Right cardiac atrium (tissue), 5 donors: Measurements from ENCODE around the gene PLXNA2. TPM values are rescaled to one million over a fixed set of nuclear protein-coding genes. Genes with fewer than 3 reads are reported as not detected.

Source experiments
- ATAC-seq, 2 donors: fragments of 200-7000 bp; cut with Tn5 transposase; one replicate each; pipeline versions ENCODE4 v1.8.0 to v1.9.1; 2020; ENCODE audit warnings: moderate library complexity in 2 of 2, mild to moderate bottlenecking in 1 of 2
- DNase-seq, 3 donors: peaks; one replicate each; pipeline ENCODE4 v3.0.0-alpha.2; 2020
- H3K27ac ChIP-seq: one replicate; pipeline ENCODE4 v1.5.1; 2013; ENCODE audit warnings: mild to moderate bottlenecking, low read length, control low read depth, moderate library complexity
- H3K27me3 ChIP-seq: one replicate; pipeline ENCODE4 v1.6.1; 2013; ENCODE audit not compliant: control insufficient read depth, insufficient read depth
- H3K4me1 ChIP-seq: one replicate; pipeline ENCODE4 v1.6.1; 2013; ENCODE audit warnings: low read length; ENCODE audit not compliant: control insufficient read depth, insufficient read depth
- H3K4me3 ChIP-seq: one replicate; pipeline ENCODE4 v1.5.1; 2013; ENCODE audit warnings: low read length, control low read depth
- H3K9me3 ChIP-seq: one replicate; pipeline ENCODE4 v1.6.1; 2013; ENCODE audit warnings: low read length; ENCODE audit not compliant: control insufficient read depth
- WGBS: extraction: QIAGEN DNeasy Blood & Tissue Kit; methylation state at CpG from one replicate; pipeline ENCODE4 v1.1.7; 2013; 5-methylcytosine and 5-hydroxymethylcytosine counted together
- intact Hi-C, 4 donors: fragments of 100-400 bp; cut with DNase I; formaldehyde crosslinking; loops; one replicate each; pipeline versions ENCODE4 v1.11.0 to v1.14.0; 2022 to 2023
- polyA plus RNA-seq: library from polyadenylated mRNA; stranded (reverse); fragments of 200-250 nt; gene quantifications from one replicate; pipeline ENCODE4 v1.2.3, GENCODE V29; 2013
- total RNA-seq, 4 donors: library from RNA; stranded (reverse); fragmentation: NEBNext Ultra II Directional; extraction: Animal tissue kit (Norgen Biotek cat#: 25700); gene quantifications; one replicate each; pipeline ENCODE4 v1.2.1, GENCODE V29; 2021
- donor health status: healthy with polysubstance abuse.
- donor health status: DM: no; HTN: yes; CAD: no.
- donor health status: DM: no; HTN: no; CAD: no.
- donor health status: DM: no; HTN: yes; CAD: no; lungs with severe emphysema.
- donor health status: DM: yes; HTN: yes; CAD: no.

The PLXNA2 gene
- total and polyA plus RNA-seq, 5 donors = 7.3 to 26.6 (median 16.4) TPM

- Histone ChIP-seq H3K9me3 (no peaks in the 10 kb centered on the region), H3K4me3 (no peak overlapping the region), H3K27ac (no peak overlapping the region), H3K27me3 (no peaks in the 10 kb centered on the region), H3K4me1 (peaks cover 48% of the 10 kb centered on the region)
- 70% methylated on average over 3 of the region's 3 CpGs for WGBS
- DNase-seq = no peak
- ATAC-seq = no peak
- intact Hi-C loops = no loop called here
Observed at GRCh38 chr1:208232662-208233038, 11.5 kb downstream of the PLXNA2 start.

GRCh38 chr1:208231881-208232661 lies 12.1 kb downstream of the PLXNA2 start:
- Histone ChIP-seq H3K4me3 (no peak overlapping the region), H3K27ac (no peak overlapping the region), H3K27me3 (no peaks in the 10 kb centered on the region), H3K4me1 (peaks cover 50% of the 10 kb centered on the region), H3K9me3 (no peaks in the 10 kb centered on the region)
- WGBS = 43% methylated on average over 7 of the region's 7 CpGs
- DNase-seq (no peak), ATAC-seq (no peak)
- intact Hi-C loops = no loop called here

- no peaks in the 10 kb centered on the region for H3K9me3 ChIP-seq
- no peak overlapping the region for H3K4me3 ChIP-seq
- WGBS = 77% methylated on average over 15 of the region's 15 CpGs
- H3K27me3 ChIP-seq = no peaks in the 10 kb centered on the region
- ATAC-seq = no peak
- peaks cover 47% of the 10 kb centered on the region for H3K4me1 ChIP-seq
- intact Hi-C loops = no loop called here
- no peak for DNase-seq
- H3K27ac ChIP-seq = no peak overlapping the region
Observed at GRCh38 chr1:208230668-208231529, 13.3 kb downstream of the PLXNA2 start.

- Histone ChIP-seq H3K4me1 (peaks cover 30% of the 10 kb centered on the region), H3K4me3 (no peak overlapping the region), H3K27me3 (no peaks in the 10 kb centered on the region), H3K27ac (no peak overlapping the region), H3K9me3 (no peaks in the 10 kb centered on the region)
- WGBS = 92% methylated on average over 2 of the region's 2 CpGs
- ATAC-seq (no peak), DNase-seq (no peak)
- intact Hi-C loops = no loop called here
Observed at GRCh38 chr1:208228550-208228949, 15.6 kb downstream of the PLXNA2 start.

GRCh38 chr1:208228026-208228425 lies 16.2 kb downstream of the PLXNA2 start:
- DNase-seq = no peak
- peak overlapping the region; percentile 67 for H3K27ac ChIP-seq
- H3K9me3 ChIP-seq = no peaks in the 10 kb centered on the region
- no peaks in the 10 kb centered on the region for H3K27me3 ChIP-seq
- peaks cover 27% of the 10 kb centered on the region for H3K4me1 ChIP-seq
- intact Hi-C loops = no loop called here
- ATAC-seq = no peak
- H3K4me3 ChIP-seq = no peak overlapping the region
- 65% methylated on average over 3 of the region's 3 CpGs for WGBS

GRCh38 chr1:208227366-208227765 lies 16.8 kb downstream of the PLXNA2 start:
- ATAC-seq = peak; percentile 78 to 84
- 48% methylated on average over 4 of the region's 4 CpGs for WGBS
- no peaks in the 10 kb centered on the region for H3K27me3 ChIP-seq
- H3K27ac ChIP-seq = peak overlapping the region; percentile 86
- no peak overlapping the region for H3K4me3 ChIP-seq
- H3K4me1 ChIP-seq = peaks cover 26% of the 10 kb centered on the region
- intact Hi-C loops = no loop called here
- no peaks in the 10 kb centered on the region for H3K9me3 ChIP-seq
- no peak for DNase-seq

GRCh38 chr1:208225954-208226937 lies 17.9 kb downstream of the PLXNA2 start:
- intact Hi-C loops = no loop called here
- peak; percentile 28 to 44 for ATAC-seq
- H3K4me1 ChIP-seq = peaks cover 25% of the 10 kb centered on the region

GRCh38 chr1:208224192-208224713 lies 19.9 kb downstream of the PLXNA2 start:
- WGBS = 89% methylated on average over 10 of the region's 10 CpGs
- no peaks in the 10 kb centered on the region for H3K27me3 ChIP-seq

More at GRCh38 chr1:208225954-208226937, 17.9 kb downstream of the PLXNA2 start:
- no peak overlapping the region for H3K4me3 ChIP-seq
- DNase-seq = peak in 1 of 3 donors; percentile 59
- H3K27ac ChIP-seq = peak overlapping the region; percentile 75
- H3K9me3 ChIP-seq = no peaks in the 10 kb centered on the region
- no peaks in the 10 kb centered on the region for H3K27me3 ChIP-seq
- WGBS = 66% methylated on average over 13 of the region's 13 CpGs

GRCh38 chr1:208223136-208223535 lies 21.0 kb downstream of the PLXNA2 start:
- peaks cover 27% of the 10 kb centered on the region for H3K4me1 ChIP-seq
- intact Hi-C loops = no loop called here
- H3K27ac ChIP-seq = peak overlapping the region; percentile 32
- H3K4me3 ChIP-seq = no peak overlapping the region
- WGBS = 83% methylated on average over 8 of the region's 8 CpGs
- ATAC-seq (no peak), DNase-seq (no peak)
- no peaks in the 10 kb centered on the region for H3K9me3 ChIP-seq
- H3K27me3 ChIP-seq = no peaks in the 10 kb centered on the region

More at GRCh38 chr1:208224192-208224713, 19.9 kb downstream of the PLXNA2 start:
- peaks cover 26% of the 10 kb centered on the region for H3K4me1 ChIP-seq
- H3K4me3 ChIP-seq = no peak overlapping the region
- no peak for ATAC-seq
- no peak overlapping the region for H3K27ac ChIP-seq
- no peaks in the 10 kb centered on the region for H3K9me3 ChIP-seq
- intact Hi-C loops = no loop called here
- no peak for DNase-seq

GRCh38 chr1:208222376-208223126 lies 21.6 kb downstream of the PLXNA2 start:
- peaks cover 25% of the 10 kb centered on the region for H3K4me1 ChIP-seq

More at GRCh38 chr1:208222376-208223126, 21.6 kb downstream of the PLXNA2 start:
- Histone ChIP-seq H3K27me3 (no peaks in the 10 kb centered on the region), H3K27ac (no peak overlapping the region), H3K4me3 (no peak overlapping the region), H3K9me3 (no peaks in the 10 kb centered on the region)
- DNase-seq = no peak
- intact Hi-C loops = no loop called here
- ATAC-seq = no peak
- 79% methylated on average over 14 of the region's 14 CpGs for WGBS
